Osteoblast (primary cell): ENCODE data around the gene KLHDC4. TPM values are rescaled to one million over a fixed set of nuclear protein-coding genes. Genes with fewer than 3 reads are reported as not detected.
A peak's percentile ranks its signal among the peaks of the same experiment; 100 is the strongest.

ENCODE experiments used
- DNase-seq: peaks from one replicate; pipeline ENCODE4 v3.0.0; 2011; ENCODE audit warnings: low spot score, mixed read lengths; ENCODE audit not compliant: insufficient read length; ENCODE audit errors: missing footprints
- H2AFZ ChIP-seq: 2 replicates; pipeline ENCODE4 v1.6.0; 2011; ENCODE audit warnings: mild to moderate bottlenecking, low read length
- H3K27ac ChIP-seq: 2 replicates; pipeline ENCODE4 v1.5.1; 2011; ENCODE audit warnings: mild to moderate bottlenecking, low read depth, low read length, moderate library complexity
- H3K27me3 ChIP-seq: 2 replicates; pipeline ENCODE4 v1.6.0; 2012; ENCODE audit warnings: mild to moderate bottlenecking, control low read depth, inconsistent platforms, low read length, moderate library complexity; ENCODE audit not compliant: insufficient read depth
- H3K36me3 ChIP-seq: 2 replicates; pipeline ENCODE4 v1.5.1; 2011; ENCODE audit warnings: mild to moderate bottlenecking, low read length, control low read depth, moderate library complexity; ENCODE audit not compliant: insufficient read depth
- H3K4me1 ChIP-seq: 2 replicates; pipeline ENCODE4 v1.5.1; 2011; ENCODE audit warnings: mild to moderate bottlenecking, low read length, control low read depth, moderate library complexity; ENCODE audit not compliant: insufficient read depth
- H3K4me2 ChIP-seq: 2 replicates; pipeline ENCODE4 v1.6.0; 2011; ENCODE audit warnings: mild to moderate bottlenecking, low read length; ENCODE audit not compliant: insufficient read depth
- H3K4me3 ChIP-seq: fragments of 200-600 bp; sonication (generic); 3 replicates; pipeline ENCODE4 v1.5.1; 2012; ENCODE audit warnings: mild to moderate bottlenecking, low read length, inconsistent platforms; ENCODE audit not compliant: insufficient read depth
- H3K79me2 ChIP-seq: 2 replicates; pipeline ENCODE4 v1.6.0; 2012; ENCODE audit warnings: mild to moderate bottlenecking, low read length, control low read depth, inconsistent platforms; ENCODE audit not compliant: insufficient read depth
- H3K9me3 ChIP-seq: 2 replicates; pipeline ENCODE4 v1.5.1; 2011; ENCODE audit warnings: low read depth, low read length, control low read depth
- H4K20me1 ChIP-seq: 2 replicates; pipeline ENCODE4 v1.6.0; 2012; ENCODE audit warnings: mild to moderate bottlenecking, low read length, control low read depth; ENCODE audit not compliant: insufficient read depth
- total RNA-seq: library from RNA; depleted of rRNA; stranded (reverse); fragments of >200 nt; gene quantifications from 2 replicates; pipeline ENCODE4 v1.2.3, GENCODE V29; 2012
- TF ChIP-seq, protein P1 (sequence below): IDR thresholded peaks from 2 replicates; pipeline ENCODE4 v1.5.1; 2011; ENCODE audit warnings: mild to moderate bottlenecking, low read depth, low read length, moderate library complexity; ENCODE audit errors: extremely low read depth

Gene KLHDC4
- total RNA-seq, 1 donor, result 22.1 TPM

DNA sequence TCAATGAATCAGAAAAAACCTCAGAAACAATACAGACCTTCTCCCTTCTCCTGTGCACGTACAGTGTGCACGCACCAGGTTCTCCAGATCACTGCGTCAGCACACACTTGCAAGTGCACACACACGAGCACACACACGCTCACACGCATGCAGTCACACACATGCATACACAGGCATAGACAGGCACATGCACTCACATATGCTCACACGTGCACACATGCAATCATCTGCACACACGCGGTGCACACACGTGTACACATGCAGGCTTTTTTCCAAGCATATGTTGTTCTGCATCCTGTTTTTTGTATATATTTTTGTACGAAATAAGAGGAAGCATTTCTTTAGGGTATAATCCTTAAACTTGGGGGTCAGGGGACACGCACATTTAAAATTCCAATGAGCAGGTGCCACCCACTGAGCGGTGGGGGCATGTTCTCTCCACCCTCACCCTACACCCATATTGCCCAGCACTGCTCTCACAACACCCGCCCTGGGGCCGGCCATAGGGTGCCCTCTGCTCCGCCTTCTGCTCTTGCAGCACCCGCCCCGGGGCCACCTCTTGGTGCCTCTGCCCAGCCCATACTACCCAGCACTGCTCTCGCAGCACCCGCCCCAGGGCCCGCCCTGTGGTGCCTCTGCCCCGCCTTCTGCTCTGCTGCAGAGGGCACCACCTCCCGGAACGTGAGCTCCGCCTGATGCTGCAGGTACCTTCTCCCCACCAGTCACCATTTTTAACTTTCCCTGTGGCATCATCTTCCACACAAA lies 20.9 kb downstream of the KLHDC4 start:
- peak; percentile 32 for DNase-seq
- no peak overlapping the region for H2AFZ ChIP-seq
- no peak overlapping the region for H3K27ac ChIP-seq
- TF ChIP-seq, protein P1, sequence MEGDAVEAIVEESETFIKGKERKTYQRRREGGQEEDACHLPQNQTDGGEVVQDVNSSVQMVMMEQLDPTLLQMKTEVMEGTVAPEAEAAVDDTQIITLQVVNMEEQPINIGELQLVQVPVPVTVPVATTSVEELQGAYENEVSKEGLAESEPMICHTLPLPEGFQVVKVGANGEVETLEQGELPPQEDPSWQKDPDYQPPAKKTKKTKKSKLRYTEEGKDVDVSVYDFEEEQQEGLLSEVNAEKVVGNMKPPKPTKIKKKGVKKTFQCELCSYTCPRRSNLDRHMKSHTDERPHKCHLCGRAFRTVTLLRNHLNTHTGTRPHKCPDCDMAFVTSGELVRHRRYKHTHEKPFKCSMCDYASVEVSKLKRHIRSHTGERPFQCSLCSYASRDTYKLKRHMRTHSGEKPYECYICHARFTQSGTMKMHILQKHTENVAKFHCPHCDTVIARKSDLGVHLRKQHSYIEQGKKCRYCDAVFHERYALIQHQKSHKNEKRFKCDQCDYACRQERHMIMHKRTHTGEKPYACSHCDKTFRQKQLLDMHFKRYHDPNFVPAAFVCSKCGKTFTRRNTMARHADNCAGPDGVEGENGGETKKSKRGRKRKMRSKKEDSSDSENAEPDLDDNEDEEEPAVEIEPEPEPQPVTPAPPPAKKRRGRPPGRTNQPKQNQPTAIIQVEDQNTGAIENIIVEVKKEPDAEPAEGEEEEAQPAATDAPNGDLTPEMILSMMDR, result no peak
- H3K4me1 ChIP-seq, result no peaks in the 10 kb centered on the region
- peaks cover 30% of the 10 kb centered on the region for H3K36me3 ChIP-seq
- H4K20me1 ChIP-seq, result peaks cover 12% of the 10 kb centered on the region
- no peak overlapping the region for H3K4me3 ChIP-seq
- H3K79me2 ChIP-seq, result peaks cover 9% of the 10 kb centered on the region
- H3K4me2 ChIP-seq, result no peak overlapping the region
- H3K9me3 ChIP-seq, result no peaks in the 10 kb centered on the region
- no peaks in the 10 kb centered on the region for H3K27me3 ChIP-seq

- Histone ChIP-seq H3K9me3 (no peaks in the 10 kb centered on the region), H3K79me2 (peaks cover 12% of the 10 kb centered on the region), H3K4me1 (no peaks in the 10 kb centered on the region), H2AFZ (no peak overlapping the region), H3K4me3 (no peak overlapping the region), H3K27ac (no peak overlapping the region), H3K4me2 (no peak overlapping the region), H4K20me1 (peaks cover 12% of the 10 kb centered on the region), H3K27me3 (no peaks in the 10 kb centered on the region), H3K36me3 (peaks cover 19% of the 10 kb centered on the region)
- DNase-seq, result peak; percentile 26
- TF ChIP-seq, protein P1, result no peak
Observed at GRCh38 chr16:87742781-87743490, 22.9 kb downstream of the KLHDC4 start.

DNA sequence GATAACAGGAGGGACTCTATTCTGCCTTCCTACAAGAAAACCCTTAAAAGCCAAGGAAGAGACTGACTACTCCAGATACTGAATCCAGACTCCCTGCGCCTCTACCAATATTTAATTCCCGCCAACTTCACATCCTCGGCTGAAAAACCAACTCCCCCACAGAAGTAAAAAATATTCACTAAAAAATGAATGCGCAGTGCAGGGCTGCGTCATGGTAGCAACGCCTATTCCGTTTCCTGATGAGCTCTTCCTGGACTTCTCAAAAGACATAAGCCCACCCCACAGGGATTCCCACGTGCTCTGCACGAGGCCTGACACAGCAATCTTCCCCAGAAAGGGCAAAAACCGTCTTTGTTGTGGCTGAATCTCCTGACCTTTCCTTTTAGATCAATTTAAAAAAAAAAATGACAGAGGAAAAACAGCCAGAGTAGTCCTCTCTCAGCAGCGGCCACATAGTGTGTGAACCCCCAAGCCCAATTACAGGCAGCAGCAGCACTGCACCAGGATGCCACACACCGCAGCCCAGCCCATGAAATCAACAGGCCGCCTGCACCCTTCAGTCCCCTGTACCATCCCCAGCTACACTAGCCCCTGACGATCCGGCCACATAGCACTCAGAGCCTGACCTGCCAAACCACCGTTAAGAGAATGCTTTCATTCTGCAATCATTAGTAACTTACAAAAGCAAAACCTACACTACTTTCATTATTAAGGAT lies 23.9 kb downstream of the KLHDC4 start:
- peaks cover 12% of the 10 kb centered on the region for H4K20me1 ChIP-seq
- no peak overlapping the region for H3K27ac ChIP-seq
- no peak overlapping the region for H3K4me2 ChIP-seq
- peaks cover 12% of the 10 kb centered on the region for H3K79me2 ChIP-seq
- no peaks in the 10 kb centered on the region for H3K4me1 ChIP-seq
- H2AFZ ChIP-seq, result no peak overlapping the region
- TF ChIP-seq, protein P1, result no peak
- H3K27me3 ChIP-seq, result no peaks in the 10 kb centered on the region
- DNase-seq, result peak; percentile 45
- H3K9me3 ChIP-seq, result no peaks in the 10 kb centered on the region
- H3K4me3 ChIP-seq, result no peak overlapping the region
- H3K36me3 ChIP-seq, result peaks cover 9% of the 10 kb centered on the region

- H2AFZ ChIP-seq, result no peak overlapping the region
- peaks cover 15% of the 10 kb centered on the region for H4K20me1 ChIP-seq
- TF ChIP-seq, protein P1, result no peak
- H3K36me3 ChIP-seq, result peaks cover 8% of the 10 kb centered on the region
- peaks cover 12% of the 10 kb centered on the region for H3K79me2 ChIP-seq
- peak; percentile 87 for DNase-seq
- no peaks in the 10 kb centered on the region for H3K9me3 ChIP-seq
- no peak overlapping the region for H3K4me3 ChIP-seq
- no peaks in the 10 kb centered on the region for H3K27me3 ChIP-seq
- no peak overlapping the region for H3K4me2 ChIP-seq
- H3K4me1 ChIP-seq, result no peaks in the 10 kb centered on the region
- peak overlapping the region; percentile 42 for H3K27ac ChIP-seq
Observed at GRCh38 chr16:87740909-87741424, 24.8 kb downstream of the KLHDC4 start.
